Sigmoid colon (tissue), 4 donors: ENCODE data around the gene HPS1.

Source experiments
- CTCF ChIP-seq, 4 experiments: fragments of 450-650 bp in 3 of 4; fragments of 200-600 bp in 1 of 4; IDR thresholded peaks; one replicate each; pipeline ENCODE4 v1.5.1; 2016 to 2019; ENCODE audit warnings: antibody characterized with exemption in 4 of 4, mild to moderate bottlenecking in 3 of 4, moderate library complexity in 2 of 4
- EP300 ChIP-seq, 4 donors: sonication (generic); formaldehyde crosslinking; IDR thresholded peaks; one replicate each; pipeline ENCODE4 v1.6.1; 2017; ENCODE audit warnings: antibody characterized with exemption in 4 of 4
- POLR2A ChIP-seq, 2 donors: fragments of 450-650 bp; IDR thresholded peaks; one replicate each; pipeline ENCODE4 v1.6.1; 2016; ENCODE audit warnings: antibody characterized with exemption in 2 of 2, mild to moderate bottlenecking in 2 of 2, moderate library complexity in 2 of 2

GRCh38 chr10:98433371-98433770, 13.4 kb downstream of the HPS1 start:
- TF ChIP-seq POLR2A (IDR thresholded peaks at IDR 0.05), result no peak
- TF ChIP-seq CTCF (IDR thresholded peaks at IDR 0.05), result no peak
- TF ChIP-seq EP300 (IDR thresholded peaks at IDR 0.05), result no peak
